Activated CD4-positive, CD25-positive, alpha-beta regulatory T cell treated with anti-CD3 and anti-CD28 coated beads, Interleukin-2, amount 50 U/mL, for 72 hours (primary cell): Measurements from ENCODE around the gene PDCD4.
A peak's percentile ranks its signal among the peaks of the same experiment; 100 is the strongest.
"Not testable (repeated sequence)": the region's sequence is repeated elsewhere in the genome, so short reads cannot be mapped to it uniquely, and the experiment has no call there.

Source experiments
- DNase-seq: peaks from one replicate; pipeline ENCODE4 v3.0.0; 2021

Gene PDCD4

GRCh38 chr10:110862961-110863360 is 8.8 kb upstream of the PDCD4 start:
- no peak for DNase-seq

GRCh38 chr10:110863361-110863760 is 8.4 kb upstream of the PDCD4 start:
- no peak for DNase-seq

- no peak for DNase-seq
These were observed 7.8 kb upstream of the PDCD4 start for GRCh38 chr10:110863956-110864355.

- no peak for DNase-seq
These were observed 7.0 kb upstream of the PDCD4 start for GRCh38 chr10:110864662-110865140.

- DNase-seq = no peak
These were observed 6.4 kb upstream of the PDCD4 start for GRCh38 chr10:110865186-110865808.

- DNase-seq = no peak
These were observed 5.8 kb upstream of the PDCD4 start for GRCh38 chr10:110865809-110866482.

- DNase-seq = not testable (repeated sequence)
These were observed 4.5 kb upstream of the PDCD4 start for GRCh38 chr10:110867011-110867806.

- no peak for DNase-seq
These were observed 3.8 kb upstream of the PDCD4 start for GRCh38 chr10:110867807-110868465.

- no peak for DNase-seq
These were observed 2.7 kb upstream of the PDCD4 start for GRCh38 chr10:110868981-110869380.

- no peak for DNase-seq
These were observed 868 bp upstream of the PDCD4 start for GRCh38 chr10:110870823-110871297.

GRCh38 chr10:110872145-110872983 is 636 bp downstream of the PDCD4 start:
- DNase-seq = peak; percentile 71

- DNase-seq = no peak
These were observed 1.5 kb downstream of the PDCD4 start for GRCh38 chr10:110872984-110873923.

GRCh38 chr10:110873951-110874350 is 2.2 kb downstream of the PDCD4 start:
- DNase-seq = no peak

- DNase-seq = no peak
These were observed 4.3 kb downstream of the PDCD4 start for GRCh38 chr10:110876000-110876399.

GRCh38 chr10:110876788-110877187 is 5.1 kb downstream of the PDCD4 start:
- no peak for DNase-seq

- no peak for DNase-seq
These were observed 8.3 kb downstream of the PDCD4 start for GRCh38 chr10:110880012-110880411.

GRCh38 chr10:110881247-110881646 is 9.5 kb downstream of the PDCD4 start:
- no peak for DNase-seq

GRCh38 chr10:110881905-110882304 is 10.2 kb downstream of the PDCD4 start:
- DNase-seq = no peak

GRCh38 chr10:110883924-110884323 is 12.2 kb downstream of the PDCD4 start:
- DNase-seq = no peak

GRCh38 chr10:110885932-110886674 is 14.4 kb downstream of the PDCD4 start:
- DNase-seq = no peak
